NCI-H82 (cell line): Measurements from ENCODE around the gene RHOT1.
"Not testable (repeated sequence)": the region's sequence is repeated elsewhere in the genome, so short reads cannot be mapped to it uniquely, and the experiment has no call there.

ENCODE experiments used
- DNase-seq: peaks from one replicate; lab custom pipeline; 2025; lab: John Stamatoyannopoulos, UW

Gene RHOT1

DNA sequence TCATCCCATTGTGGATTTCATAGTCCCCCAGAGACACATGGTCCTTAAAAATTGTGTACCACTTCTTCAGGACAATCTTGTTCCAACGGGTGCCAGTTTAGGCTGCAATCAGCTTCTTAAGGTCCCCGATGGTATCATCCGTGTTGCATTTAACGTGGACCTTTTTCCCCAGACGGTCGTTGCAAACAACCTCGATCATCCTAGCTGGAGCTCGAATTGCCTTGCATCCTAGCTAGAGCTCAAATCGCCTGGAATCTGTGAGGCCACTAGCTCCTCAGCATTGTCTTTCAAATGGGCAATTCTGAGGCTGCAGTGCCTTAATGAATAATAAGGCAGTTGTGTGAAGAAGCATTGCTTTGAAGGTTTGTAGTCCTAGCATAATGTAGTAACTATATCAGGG, 85.6 kb downstream of the RHOT1 start:
- DNase-seq, result no peak

GRCh38 chr17:32235588-32235987, 93.3 kb downstream of the RHOT1 start:
- no peak for DNase-seq

DNA sequence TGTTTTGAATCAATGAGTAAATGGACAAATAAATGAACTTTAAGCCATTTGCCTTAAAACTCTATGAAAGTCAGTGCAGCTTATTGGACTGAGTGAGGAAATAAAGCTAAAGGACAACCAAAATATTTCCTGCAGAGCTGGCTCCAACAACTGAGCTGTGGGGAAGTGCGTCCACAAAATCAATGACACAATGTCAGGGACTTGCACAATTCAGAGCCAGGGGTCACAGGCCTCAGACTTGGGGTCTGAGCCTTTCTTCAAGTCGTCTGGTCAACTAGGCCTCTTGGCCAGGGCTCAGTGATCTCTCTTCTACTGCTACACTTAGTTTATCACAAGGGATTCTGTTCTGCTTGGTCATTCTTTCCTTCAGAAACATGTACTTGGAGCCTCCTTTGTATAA, 97.2 kb downstream of the RHOT1 start:
- no peak for DNase-seq

DNA sequence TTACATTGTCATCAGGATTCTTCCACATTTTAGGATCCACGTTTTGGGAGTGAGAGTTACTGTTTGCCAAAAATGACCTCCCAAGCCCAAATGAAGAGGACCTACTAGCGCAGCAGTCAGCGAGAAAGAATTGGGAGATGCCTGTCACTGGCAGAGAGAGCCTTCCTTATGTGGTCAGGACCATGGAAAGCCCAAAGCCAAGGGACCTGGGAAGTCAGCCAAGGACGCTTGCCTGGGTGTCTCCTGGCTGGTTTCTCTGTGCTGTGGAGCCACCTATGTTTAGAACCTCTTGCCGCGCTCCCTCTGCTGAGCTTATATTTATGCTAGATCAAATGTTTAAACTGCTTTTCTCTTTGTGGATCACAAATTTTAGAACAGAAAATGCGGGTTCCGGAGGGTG, 98.4 kb downstream of the RHOT1 start:
- DNase-seq, result no peak

GRCh38 chr17:32241640-32242039, 99.3 kb downstream of the RHOT1 start:
- peak; percentile 18 for DNase-seq

DNA sequence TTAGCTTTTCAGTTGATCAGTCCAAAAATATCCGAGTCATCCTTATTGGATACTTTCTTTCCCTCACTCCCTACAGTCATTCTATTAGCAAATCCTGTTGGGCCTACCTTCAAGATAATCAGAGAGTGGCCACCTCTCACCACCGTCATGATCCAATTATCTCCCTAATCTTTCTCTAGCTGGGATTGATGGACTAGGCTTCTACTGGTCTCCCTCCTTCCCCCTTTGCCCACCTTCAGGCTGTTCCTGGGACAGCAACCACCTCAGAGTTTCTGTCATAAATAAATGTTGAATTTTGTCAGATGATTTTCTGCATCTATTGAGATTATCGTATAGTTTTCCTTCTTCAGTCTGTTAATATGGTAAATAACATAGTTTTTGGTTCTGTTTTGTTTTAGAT, 107.2 kb downstream of the RHOT1 start:
- DNase-seq, result peak; percentile 98

GRCh38 chr17:32253117-32253611, 110.9 kb downstream of the RHOT1 start:
- DNase-seq, result peak; percentile 94

- DNase-seq, result peak; percentile 25
Measured at GRCh38 chr17:32256012-32256700, 113.9 kb downstream of the RHOT1 start.

DNA sequence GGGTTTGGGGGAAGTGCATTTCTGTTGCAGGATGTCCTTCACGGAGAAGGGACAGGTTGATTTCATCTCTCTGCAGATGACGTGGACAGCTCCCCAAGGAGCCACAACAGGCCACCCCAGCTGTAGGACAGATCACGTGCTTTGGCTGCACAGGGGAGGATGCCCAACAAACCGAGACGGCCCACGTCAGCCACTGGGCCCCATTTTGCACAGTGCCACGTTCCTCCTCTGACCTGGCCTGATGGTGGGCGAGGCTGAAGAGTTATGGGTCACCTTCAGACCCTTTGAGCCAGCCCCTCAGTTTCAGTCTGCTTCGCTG, 114.4 kb downstream of the RHOT1 start:
- no peak for DNase-seq

DNA sequence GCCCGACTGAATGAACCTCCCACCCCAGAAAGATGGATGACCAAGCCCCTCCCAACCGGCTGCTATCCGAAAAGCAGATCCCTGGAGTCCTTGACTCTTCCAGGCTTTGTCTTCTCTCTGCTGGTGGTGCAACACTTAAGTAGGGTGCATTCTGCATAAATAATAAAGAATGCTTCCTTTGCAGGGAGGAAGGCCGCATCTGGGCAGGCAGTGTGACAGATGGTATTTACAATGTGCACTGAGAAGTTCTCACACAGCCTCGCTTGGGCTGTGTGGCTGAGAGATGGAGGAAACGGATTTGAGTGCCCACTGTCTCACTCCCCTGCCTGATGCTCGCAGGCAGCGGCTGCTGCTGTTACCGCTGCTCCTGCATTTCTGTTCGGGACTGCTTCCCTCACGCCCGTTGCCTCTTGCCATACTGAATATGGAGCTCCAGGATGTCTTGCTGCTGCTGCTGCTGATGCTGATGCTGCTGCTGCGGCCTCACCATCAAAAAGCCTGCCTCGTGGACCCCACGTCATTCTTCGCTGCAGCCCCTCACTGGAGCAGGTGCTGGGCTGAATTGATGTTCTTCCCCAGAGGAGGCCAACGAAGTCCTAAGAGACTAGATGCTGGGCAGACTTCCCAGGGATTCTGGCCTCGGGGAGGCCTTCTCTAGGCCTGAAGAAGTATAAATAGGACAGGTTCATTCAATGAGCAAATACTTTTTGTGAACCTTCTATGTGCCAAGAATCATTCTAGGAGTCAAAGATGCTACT, 116.3 kb downstream of the RHOT1 start:
- peak; percentile 98 for DNase-seq

DNA sequence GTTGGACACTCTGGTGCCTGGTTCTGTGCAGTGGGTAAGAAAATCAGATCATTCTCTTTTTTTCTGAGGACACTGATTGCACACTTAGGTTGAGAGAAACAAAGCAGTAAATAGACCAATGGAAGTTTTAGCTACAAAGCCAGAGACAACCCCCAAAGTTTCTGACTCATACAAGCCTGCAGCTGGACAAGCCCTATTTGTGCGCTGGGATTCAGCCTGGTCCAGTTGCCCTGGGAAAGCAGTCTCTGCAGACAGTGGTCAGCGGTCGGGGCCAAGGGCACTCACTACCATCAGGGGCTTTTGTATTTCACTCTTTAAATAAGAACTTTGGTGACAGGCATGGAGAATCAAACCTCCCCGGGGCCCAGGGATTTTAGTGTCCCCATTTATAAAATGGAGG, 117.3 kb downstream of the RHOT1 start:
- no peak for DNase-seq

DNA sequence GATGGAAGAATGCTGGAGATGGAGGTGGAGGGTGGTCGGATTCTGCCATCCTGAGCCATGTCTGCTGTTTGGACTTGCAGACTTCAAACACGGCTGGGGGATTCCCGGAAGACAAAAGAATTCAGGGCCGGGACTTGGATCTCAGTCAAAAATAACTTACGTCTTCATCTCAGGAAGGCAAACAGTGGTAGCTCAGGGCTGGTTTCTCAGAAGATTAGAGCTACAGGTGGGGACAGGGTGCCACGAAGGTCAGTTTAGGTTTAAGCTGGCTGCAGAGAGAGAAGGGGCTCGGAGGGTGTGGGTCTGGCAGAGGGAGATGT, 119.1 kb downstream of the RHOT1 start:
- no peak for DNase-seq

DNA sequence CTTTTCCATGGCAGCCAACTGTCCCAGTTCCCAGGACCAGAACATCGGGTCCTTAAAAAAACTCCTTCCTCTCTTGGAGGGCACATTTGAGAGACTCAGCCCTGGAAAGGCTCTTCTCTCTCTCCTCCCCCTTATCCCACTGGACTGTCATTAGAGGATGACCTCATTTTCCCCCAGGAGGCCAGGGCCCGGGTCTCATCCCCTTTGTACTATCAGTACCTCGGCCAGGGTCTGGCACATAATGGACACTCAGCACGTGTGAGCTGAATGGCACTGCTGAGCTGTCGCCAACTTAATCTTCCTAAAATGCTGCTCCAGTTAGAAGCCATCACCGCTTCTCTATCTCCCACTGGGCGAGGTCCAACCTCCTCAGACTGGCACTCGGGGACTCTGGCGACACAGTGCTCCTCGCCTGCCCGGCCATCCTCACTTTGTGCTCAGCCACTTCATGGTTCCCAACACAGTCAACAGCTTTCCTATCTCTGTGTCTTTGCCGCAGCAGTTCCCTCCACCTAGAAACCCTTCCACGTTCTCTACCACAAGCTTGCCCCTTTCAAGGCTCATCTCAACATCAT, 119.7 kb downstream of the RHOT1 start:
- peak; percentile 24 for DNase-seq

GRCh38 chr17:32263515-32263914, 121.2 kb downstream of the RHOT1 start:
- DNase-seq, result not testable (repeated sequence)

DNA sequence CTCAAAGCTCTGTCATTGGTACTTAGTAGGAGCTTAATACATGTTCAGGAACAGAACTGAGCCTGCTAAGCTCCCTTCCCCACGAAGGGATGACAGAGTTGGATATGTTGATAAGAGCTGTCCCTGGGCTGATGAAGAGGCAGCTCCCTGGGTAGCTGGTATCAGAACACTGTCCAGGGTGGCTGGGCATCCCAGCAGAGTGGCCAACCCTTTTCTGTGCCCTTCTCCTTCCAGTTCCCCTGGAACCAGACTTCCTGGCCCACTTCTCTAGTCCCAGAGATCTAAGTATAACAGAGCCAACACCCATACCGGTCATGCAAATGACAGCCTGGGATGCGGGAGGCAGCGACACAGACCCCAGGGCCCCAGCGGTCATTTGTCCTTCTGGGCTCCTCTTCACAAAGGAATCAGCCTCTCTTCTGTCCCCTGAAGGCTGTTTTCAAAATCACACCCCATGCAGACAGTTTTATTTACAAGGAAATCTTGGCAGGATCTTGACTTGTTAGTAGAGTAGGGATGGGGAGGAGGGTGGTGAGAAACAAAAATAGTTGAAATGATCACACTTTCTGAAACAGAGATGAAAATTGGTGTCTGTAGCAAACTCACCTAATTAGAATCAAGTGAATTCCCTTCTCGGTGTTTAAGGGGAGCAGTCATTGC, 122.0 kb downstream of the RHOT1 start:
- peak; percentile 50 for DNase-seq

DNA sequence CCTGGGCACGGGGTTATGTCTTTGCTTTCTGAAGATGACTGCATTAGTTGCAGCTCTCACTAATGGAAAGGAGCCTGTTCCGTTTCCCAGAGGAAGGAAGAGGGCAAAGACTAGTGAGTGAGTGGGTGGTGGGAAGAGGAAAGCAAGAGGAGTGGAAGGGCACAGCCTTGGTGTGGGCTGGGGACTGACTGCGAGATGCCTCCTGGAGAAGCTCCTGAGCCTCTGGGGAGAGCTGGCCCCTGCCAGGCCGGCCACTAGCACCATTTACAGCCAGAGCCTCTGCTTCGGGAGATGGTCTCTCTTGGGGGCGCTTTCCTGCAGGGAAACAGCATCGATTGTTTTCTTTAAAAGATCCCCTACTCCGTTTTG, 122.5 kb downstream of the RHOT1 start:
- DNase-seq, result peak; percentile 46

- peak; percentile 74 for DNase-seq
Measured at GRCh38 chr17:32265192-32265923, 123.1 kb downstream of the RHOT1 start, which contains the start of gene RHBDL3. Gene RHBDL3, plus strand, starts transcription at chr17:32265832. Its CDS starts 358 bp downstream, at chr17:32266190.

DNA sequence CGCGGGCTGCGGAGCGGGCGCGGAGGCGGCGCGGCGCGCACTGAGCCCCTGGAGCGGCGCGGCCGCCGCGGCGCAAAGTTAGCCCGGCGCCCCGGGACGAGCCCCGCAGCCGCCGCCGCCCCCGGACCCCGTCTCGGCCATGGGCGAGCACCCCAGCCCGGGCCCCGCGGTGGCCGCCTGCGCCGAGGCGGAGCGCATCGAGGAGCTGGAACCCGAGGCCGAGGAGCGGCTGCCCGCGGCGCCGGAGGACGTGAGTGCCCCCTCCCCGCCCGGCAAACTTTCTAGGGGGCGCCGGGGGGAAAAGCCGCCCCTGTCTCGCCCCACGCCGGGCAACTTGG, 123.7 kb downstream of the RHOT1 start:
- DNase-seq, result no peak

DNA sequence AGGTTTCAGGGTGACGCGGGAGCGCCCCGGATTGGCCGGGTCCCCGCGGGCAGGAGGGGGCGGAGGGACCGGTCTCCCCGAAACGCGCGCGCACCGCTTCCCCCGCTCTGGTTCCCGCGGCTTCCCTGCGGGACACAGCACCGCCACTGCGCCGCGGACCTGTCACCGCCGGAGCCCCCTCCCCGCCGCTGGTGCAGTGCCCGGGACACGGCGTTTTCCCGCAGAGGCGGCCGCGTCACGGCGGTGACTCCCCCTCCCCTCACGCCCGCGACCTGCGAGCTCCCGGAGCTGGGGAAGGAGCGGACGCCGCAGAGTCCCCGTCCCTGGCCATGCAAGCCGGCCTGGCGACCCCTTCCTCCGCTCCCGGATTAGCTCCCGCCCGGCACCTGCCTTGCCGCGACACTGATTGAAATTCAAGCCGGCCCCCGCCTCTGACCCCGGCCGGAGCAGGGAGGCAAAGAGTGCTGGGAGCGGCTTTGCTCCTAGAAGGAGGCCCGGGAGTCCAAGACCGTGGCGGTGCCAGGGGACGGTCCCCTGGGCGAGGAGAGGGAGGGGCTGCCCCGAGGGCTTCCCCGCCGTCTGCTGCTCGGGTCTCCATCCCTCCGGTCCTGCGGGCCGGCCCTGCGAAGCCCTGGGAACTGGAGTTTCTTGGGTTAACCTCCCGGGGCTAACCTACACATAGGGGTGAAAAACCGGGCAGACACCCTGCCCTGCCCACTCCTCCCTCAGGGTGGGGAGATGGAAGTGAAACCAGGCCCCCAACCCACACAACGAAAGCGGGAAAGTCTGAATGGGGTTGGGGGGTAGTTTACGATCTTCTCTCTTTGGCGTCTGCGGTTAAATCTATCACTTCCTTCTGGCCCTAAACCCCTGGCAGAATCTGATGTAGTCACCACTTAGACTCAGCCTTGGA, 124.3 kb downstream of the RHOT1 start:
- peak; percentile 52 for DNase-seq

- peak; percentile 80 for DNase-seq
Measured at GRCh38 chr17:32267690-32268205, 125.4 kb downstream of the RHOT1 start.

DNA sequence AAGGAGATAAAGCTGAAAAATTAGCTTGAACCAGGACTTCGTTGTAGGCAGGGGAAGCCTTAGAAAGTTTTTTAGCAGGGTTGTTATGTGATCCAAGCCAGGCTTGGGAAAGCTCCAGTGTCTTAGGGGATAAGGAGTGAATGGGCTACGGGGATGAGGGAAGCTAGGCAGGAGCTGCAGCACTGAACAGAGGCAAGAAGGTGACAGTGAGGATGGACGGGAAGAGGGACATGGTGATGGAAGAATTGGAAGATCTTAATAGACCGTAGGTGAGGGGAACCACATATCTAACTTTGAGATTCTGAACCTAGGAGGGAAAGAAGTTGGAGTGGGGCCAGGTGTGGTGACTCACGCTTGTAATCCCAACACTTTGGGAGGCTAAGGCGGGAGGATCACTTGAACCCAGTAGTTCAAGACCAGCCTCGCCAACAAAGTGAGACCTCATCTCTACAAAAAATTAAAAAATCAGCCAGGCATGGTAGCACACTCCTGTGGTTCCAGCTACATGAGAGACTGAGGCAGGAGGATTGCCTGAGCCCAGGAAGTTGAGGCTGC, 126.5 kb downstream of the RHOT1 start:
- no peak for DNase-seq
